ENCODE results near the gene ZNG1C.
"Not testable (repeated sequence)": the region's sequence is repeated elsewhere in the genome, so short reads cannot be mapped to it uniquely, and the experiment has no call there.

DNA sequence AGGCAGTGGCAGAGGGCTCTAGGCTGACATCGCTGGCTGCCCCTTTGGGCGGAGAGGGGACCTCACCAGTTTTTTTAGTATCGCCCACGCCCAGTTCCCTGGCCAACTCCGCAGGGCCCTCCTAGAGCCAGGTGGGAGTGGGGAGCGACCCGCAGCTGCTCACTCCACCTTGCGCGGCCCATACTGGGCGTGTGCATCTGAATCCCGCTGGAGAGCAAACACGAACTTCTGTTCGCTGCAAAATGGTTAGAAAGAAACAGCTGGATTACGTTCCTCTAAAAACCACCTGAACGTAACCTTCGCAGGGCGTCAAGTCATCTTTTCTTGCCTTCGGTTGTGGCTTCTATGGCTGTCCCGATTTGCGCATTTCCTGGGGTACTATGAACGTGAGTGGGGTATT is 62.4 kb downstream of the ZNG1C start:
- TF ChIP-seq, protein P1, sequence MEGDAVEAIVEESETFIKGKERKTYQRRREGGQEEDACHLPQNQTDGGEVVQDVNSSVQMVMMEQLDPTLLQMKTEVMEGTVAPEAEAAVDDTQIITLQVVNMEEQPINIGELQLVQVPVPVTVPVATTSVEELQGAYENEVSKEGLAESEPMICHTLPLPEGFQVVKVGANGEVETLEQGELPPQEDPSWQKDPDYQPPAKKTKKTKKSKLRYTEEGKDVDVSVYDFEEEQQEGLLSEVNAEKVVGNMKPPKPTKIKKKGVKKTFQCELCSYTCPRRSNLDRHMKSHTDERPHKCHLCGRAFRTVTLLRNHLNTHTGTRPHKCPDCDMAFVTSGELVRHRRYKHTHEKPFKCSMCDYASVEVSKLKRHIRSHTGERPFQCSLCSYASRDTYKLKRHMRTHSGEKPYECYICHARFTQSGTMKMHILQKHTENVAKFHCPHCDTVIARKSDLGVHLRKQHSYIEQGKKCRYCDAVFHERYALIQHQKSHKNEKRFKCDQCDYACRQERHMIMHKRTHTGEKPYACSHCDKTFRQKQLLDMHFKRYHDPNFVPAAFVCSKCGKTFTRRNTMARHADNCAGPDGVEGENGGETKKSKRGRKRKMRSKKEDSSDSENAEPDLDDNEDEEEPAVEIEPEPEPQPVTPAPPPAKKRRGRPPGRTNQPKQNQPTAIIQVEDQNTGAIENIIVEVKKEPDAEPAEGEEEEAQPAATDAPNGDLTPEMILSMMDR (IDR thresholded peaks at IDR 0.05) = not testable (repeated sequence)
- TF ChIP-seq POLR2A (IDR thresholded peaks at IDR 0.05) = not testable (repeated sequence)
